DND-41 (cell line): Measurements from ENCODE around the gene MIEN1.

Source experiments
- CTCF ChIP-seq: IDR thresholded peaks from 2 replicates; pipeline ENCODE4 v1.5.1; 2012; ENCODE audit warnings: borderline replicate concordance, low read length, moderate library complexity, mild to moderate bottlenecking; ENCODE audit not compliant: poor library complexity, severe bottlenecking; ENCODE audit errors: extremely low read depth
- EZH2 ChIP-seq: IDR thresholded peaks from 3 replicates; pipeline ENCODE4 v1.6.1; 2012; ENCODE audit warnings: borderline replicate concordance, low read depth, mild to moderate bottlenecking, moderate library complexity, low read length, inconsistent platforms; ENCODE audit not compliant: severe bottlenecking

GRCh38 chr17:39763051-39763820 lies 32.9 kb upstream of the MIEN1 start:
- TF ChIP-seq EZH2 (no peak), CTCF (no peak)
